Panc1 (cell line): ENCODE measurements around the gene PTPRE. TPM values are rescaled to one million over a fixed set of nuclear protein-coding genes. Genes with fewer than 3 reads are reported as not detected.

ENCODE experiments used
- ATAC-seq: fragments of 200-7000 bp; cut with Tn5 transposase; 2 replicates; pipeline ENCODE4 v1.9.1; 2020; ENCODE audit warnings: mild to moderate bottlenecking, moderate library complexity
- BruUV-seq: library from RNA; stranded (reverse); fragments of 400-500 nt; replicated peaks from 2 replicates; lab custom pipeline; 2021; lab: Mats Ljungman, UMichigan
- CTCF ChIA-PET: fragments of 300-600 bp; sonication (Branson Sonifier 250); formaldehyde crosslinking; loops from one replicate; lab custom pipeline; 2022; ENCODE audit warnings: antibody characterized with exemption; lab: Charles Lee
- POLR2A ChIA-PET: fragments of 300-600 bp; sonication (Branson Sonifier 250); formaldehyde crosslinking; loops from one replicate; lab custom pipeline; 2022; ENCODE audit warnings: antibody characterized with exemption; lab: Charles Lee
- DNase-seq: peaks from one replicate; pipeline ENCODE4 v3.0.0-alpha.2; 2010; ENCODE audit warnings: low read depth, low spot score
- H3K27ac ChIP-seq: 2 replicates; pipeline ENCODE4 v1.5.1; 2011; ENCODE audit warnings: mild to moderate bottlenecking, low read length, inconsistent platforms
- H3K27me3 ChIP-seq: fragments of 200-500 bp; sonication (Bioruptor generic); 2 replicates; pipeline ENCODE4 v1.6.0; 2014; ENCODE audit warnings: low read length, inconsistent platforms; ENCODE audit not compliant: control insufficient read depth, insufficient read depth
- H3K36me3 ChIP-seq: fragments of 200-500 bp; sonication (Bioruptor generic); 2 replicates; pipeline ENCODE4 v1.5.1; 2014; ENCODE audit warnings: inconsistent platforms, mild to moderate bottlenecking, low read length, moderate library complexity; ENCODE audit not compliant: control insufficient read depth, insufficient read depth
- H3K4me1 ChIP-seq: 2 replicates; pipeline ENCODE4 v1.5.1; 2011; ENCODE audit warnings: inconsistent platforms, mild to moderate bottlenecking, low read length, moderate library complexity; ENCODE audit not compliant: control insufficient read depth, insufficient read depth
- H3K4me3 ChIP-seq, 2 experiments: 2 replicates each; pipeline ENCODE4 v1.5.1; 2011 to 2012; ENCODE audit warnings: low read depth in 2 of 2, low read length in 2 of 2, mild to moderate bottlenecking in 2 of 2, inconsistent platforms in 1 of 2, moderate library complexity in 1 of 2
- H3K9me3 ChIP-seq: fragments of 200-500 bp; sonication (Bioruptor generic); 2 replicates; pipeline ENCODE4 v1.5.1; 2014; ENCODE audit warnings: low read depth, mild to moderate bottlenecking, inconsistent platforms, low read length, moderate library complexity; ENCODE audit not compliant: control insufficient read depth, insufficient read depth
- CTCF ChIP-seq: fragments of 450-650 bp; IDR thresholded peaks from 2 replicates; pipeline ENCODE4 v1.5.1; 2017; ENCODE audit warnings: mild to moderate bottlenecking
- POLR2AphosphoS5 ChIP-seq: IDR thresholded peaks from 2 replicates; pipeline ENCODE4 v1.6.1; 2012; ENCODE audit warnings: mild to moderate bottlenecking, low read depth, low read length, moderate library complexity
- REST ChIP-seq, 2 experiments: IDR thresholded peaks; 2 replicates each; pipeline ENCODE4 v1.6.1; 2011 to 2012; ENCODE audit warnings: low read depth in 2 of 2, control low read depth in 1 of 2, low read length in 1 of 2, mild to moderate bottlenecking in 1 of 2, moderate library complexity in 1 of 2; ENCODE audit not compliant: insufficient read depth in 1 of 2
- SIN3A ChIP-seq: IDR thresholded peaks from 2 replicates; pipeline ENCODE4 v1.6.1; 2012; ENCODE audit warnings: low read depth, mild to moderate bottlenecking, low read length, moderate library complexity, borderline replicate concordance; ENCODE audit not compliant: insufficient read depth
- TCF7L2 ChIP-seq: IDR thresholded peaks from 2 replicates; pipeline ENCODE4 v1.6.1; 2011; ENCODE audit warnings: mild to moderate bottlenecking, low read depth, low read length, inconsistent platforms
- in situ Hi-C: cut with HindIII; loops from 2 replicates; pipeline ENCODE4 v1.10.0; 2016; ENCODE audit warnings: low sequenced_read_pairs, low pct_unique_long_range_greater_than_20kb
- intact Hi-C: fragments of 100-400 bp; cut with micrococcal nuclease; formaldehyde crosslinking; loops from one replicate; pipeline ENCODE4 v1.10.0; 2022; ENCODE audit not compliant: unreplicated experiment
- total RNA-seq: library from RNA; stranded (reverse); gene quantifications from one replicate; pipeline ENCODE4 v1.2.1, GENCODE V29; 2021; ENCODE audit not compliant: unreplicated experiment

The PTPRE gene
- total RNA-seq, 1 experiment from 2014 or later: 0.44 TPM

- no peak for DNase-seq
- intact Hi-C loops: no loop called here
- POLR2A ChIA-PET: no interaction called here
- H3K9me3 ChIP-seq: no peaks in the 10 kb centered on the region
- in situ Hi-C loops: no loop called here
- no peak overlapping the region for H3K4me3 ChIP-seq
- BruUV-seq: no TSS peak
- no peaks in the 10 kb centered on the region for H3K36me3 ChIP-seq
- H3K27ac ChIP-seq: no peak overlapping the region
- 0 out of 2 replicates have a peak, but pooled peaks cover 2% of the 10 kb centered on the region for H3K27me3 ChIP-seq
- no peak for ATAC-seq
- CTCF ChIA-PET: interaction anchor here (0.6 kb wide), 1 partner anchor 43 kb away, joined by 3 read pairs; no protein-coding TSS in a partner anchor
- TF ChIP-seq REST (IDR thresholded peaks at IDR 0.05; ENCODE audit: insufficient read depth in 1 of 2, low read depth in 2 of 2, low read length in 1 of 2): no peak
- no peak for TF ChIP-seq CTCF
- TF ChIP-seq TCF7L2: no peak
- no peak for TF ChIP-seq POLR2AphosphoS5
- TF ChIP-seq SIN3A: no peak
- no peaks in the 10 kb centered on the region for H3K4me1 ChIP-seq
These were observed 60.0 kb downstream of the PTPRE start for GRCh38 chr10:127966875-127967274.

- Histone ChIP-seq H3K36me3 (no peaks in the 10 kb centered on the region), H3K4me3 (no peak overlapping the region), H3K9me3 (no peaks in the 10 kb centered on the region), H3K4me1 (no peaks in the 10 kb centered on the region), H3K27ac (no peak overlapping the region), H3K27me3 (0 out of 2 replicates have a peak, but pooled peaks cover 2% of the 10 kb centered on the region)
- in situ Hi-C loops (no loop called here), intact Hi-C loops (no loop called here)
- no peak for ATAC-seq
- POLR2A ChIA-PET: no interaction called here
- TF ChIP-seq POLR2AphosphoS5 (no peak), CTCF (no peak), TCF7L2 (no peak), SIN3A (no peak), REST (IDR thresholded peaks at IDR 0.05; ENCODE audit: insufficient read depth in 1 of 2, low read depth in 2 of 2, low read length in 1 of 2) (no peak)
- CTCF ChIA-PET: no interaction called here
- DNase-seq: no peak
- BruUV-seq: no TSS peak
These were observed 61.1 kb downstream of the PTPRE start for GRCh38 chr10:127968027-127968441.
